Measurements from ENCODE around the gene CGRRF1.

The CGRRF1 gene

DNA sequence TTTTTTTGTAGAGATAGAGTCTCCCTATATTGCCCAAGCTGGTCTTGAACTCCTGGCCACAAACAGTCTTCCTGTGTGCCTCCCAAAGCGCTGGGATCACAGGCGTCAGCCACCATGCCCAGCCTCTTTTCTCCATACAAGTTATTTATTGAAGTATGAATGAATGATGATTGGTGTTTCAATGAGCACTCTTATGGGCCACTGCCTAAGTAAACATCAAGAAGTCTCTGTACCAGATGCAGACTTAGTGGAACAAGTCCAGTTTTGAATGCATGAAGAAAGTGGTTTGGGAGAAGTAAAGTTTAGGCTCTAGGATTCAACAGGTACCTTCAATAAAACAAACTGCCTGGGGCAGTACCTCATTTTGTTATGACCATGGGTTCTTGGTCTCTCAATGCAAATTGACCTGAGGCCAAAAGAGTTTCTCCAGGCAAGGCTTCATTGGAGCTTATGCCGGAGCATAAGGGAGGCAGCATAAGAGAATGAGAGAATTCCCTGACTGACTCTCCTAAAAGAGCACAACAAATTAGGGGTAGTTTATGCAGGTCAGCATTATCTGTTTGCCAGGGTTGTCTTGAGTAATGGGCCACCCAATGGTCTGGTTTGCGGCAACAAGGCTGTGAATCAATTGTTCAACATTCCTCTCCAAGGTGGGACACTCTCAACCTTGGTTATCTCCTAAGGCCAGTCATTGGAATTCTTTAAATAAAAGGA lies 19.8 kb upstream of the CGRRF1 start:
- no peak for DNase-seq

- no peak for DNase-seq
Measured at GRCh38 chr14:54490445-54491175, 19.1 kb upstream of the CGRRF1 start.

DNA sequence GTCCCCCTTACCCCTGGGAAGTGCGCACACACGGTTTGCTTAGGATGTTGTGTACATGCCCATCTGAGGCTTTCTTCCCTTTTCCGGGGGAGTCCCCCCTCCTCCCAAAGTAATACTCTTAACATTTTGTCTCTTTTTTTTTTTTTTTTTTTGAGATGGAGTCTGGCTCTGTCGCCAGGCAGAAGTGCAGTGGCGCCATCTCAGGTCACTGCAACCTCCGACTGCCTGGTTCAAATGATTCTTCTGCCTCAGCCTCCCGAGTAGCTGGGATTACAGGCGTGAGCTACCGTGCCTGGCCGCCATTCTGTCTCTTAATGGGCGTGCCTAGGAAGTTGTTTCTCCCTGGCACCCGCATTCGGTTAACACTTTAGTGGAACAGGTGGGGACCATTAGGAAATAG lies 16.4 kb upstream of the CGRRF1 start:
- DNase-seq, result no peak

- no peak for DNase-seq
Measured at GRCh38 chr14:54497224-54497623, 12.5 kb upstream of the CGRRF1 start.

GRCh38 chr14:54498095-54498531 lies 11.6 kb upstream of the CGRRF1 start:
- no peak for DNase-seq

GRCh38 chr14:54498579-54498978 lies 11.1 kb upstream of the CGRRF1 start:
- no peak for DNase-seq

DNA sequence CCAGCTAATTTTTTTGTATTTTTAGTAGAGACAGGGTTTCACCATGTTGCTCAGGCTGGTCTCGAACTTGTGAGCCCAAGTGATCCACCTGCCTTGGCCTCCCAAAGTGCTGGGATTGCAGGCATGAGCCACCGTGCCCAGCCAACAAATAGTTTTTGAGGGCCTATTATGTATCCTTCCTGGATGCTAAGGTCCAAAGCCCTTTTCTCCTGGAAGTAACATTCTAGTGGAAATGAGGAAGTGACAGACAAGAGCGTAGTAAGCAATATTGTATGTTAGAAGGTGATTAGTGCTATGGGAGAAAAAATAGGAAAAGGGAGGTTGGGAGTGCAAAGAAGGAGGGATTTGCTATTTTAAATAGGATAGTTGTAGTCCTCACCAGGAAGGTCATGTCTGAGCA lies 9.0 kb upstream of the CGRRF1 start:
- DNase-seq, result no peak

GRCh38 chr14:54501480-54501879 lies 8.2 kb upstream of the CGRRF1 start:
- DNase-seq, result no peak

DNA sequence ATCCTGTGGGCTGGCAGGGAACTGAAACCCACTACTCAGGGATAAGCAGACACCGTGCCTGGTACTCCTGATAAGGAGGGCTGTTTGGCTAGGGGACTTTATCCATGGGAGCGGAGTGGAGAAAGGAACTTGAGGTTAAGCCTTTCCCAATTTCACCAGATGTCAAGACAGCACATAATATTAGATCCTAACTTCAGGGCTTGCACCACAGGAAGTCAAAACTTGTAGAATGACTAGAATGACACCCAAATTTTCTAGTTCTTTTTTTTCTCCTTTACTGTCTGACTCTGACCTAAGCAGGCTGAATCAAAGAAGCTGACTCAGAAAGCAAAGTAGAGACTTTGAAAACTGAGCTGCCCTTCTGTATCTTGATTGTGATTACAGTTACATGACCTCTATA lies 7.1 kb upstream of the CGRRF1 start:
- no peak for DNase-seq

DNA sequence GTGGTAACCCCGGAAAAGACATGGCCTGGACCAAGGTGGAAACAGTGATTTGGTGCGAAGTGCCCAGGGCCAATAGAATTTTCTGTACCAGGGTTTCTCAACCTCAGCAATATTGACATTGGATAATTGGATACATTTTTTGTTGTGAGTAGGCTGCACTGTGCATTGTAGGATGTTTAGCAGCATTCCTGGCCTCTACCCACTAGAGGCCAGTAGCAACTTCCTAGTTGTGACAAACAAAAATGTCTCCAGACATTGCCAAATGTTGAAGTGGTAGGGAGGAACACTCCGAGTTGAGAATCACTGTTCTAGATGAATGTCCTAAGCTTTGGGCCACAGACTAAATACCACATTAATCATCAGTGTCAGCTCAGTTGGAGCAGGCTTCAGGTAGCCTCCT lies 6.2 kb upstream of the CGRRF1 start:
- no peak for DNase-seq

- no peak for DNase-seq
Measured at GRCh38 chr14:54512393-54512792, 2.7 kb downstream of the CGRRF1 start.

- no peak for DNase-seq
Measured at GRCh38 chr14:54515670-54516069, 6.0 kb downstream of the CGRRF1 start.

GRCh38 chr14:54516709-54517108 lies 7.0 kb downstream of the CGRRF1 start:
- no peak for DNase-seq

- no peak for DNase-seq
Measured at GRCh38 chr14:54524410-54524809, 14.7 kb downstream of the CGRRF1 start.

- no peak for DNase-seq
Measured at GRCh38 chr14:54528973-54529372, 19.3 kb downstream of the CGRRF1 start.

GRCh38 chr14:54529811-54530210 lies 20.1 kb downstream of the CGRRF1 start:
- no peak for DNase-seq

- DNase-seq, result no peak
Measured at GRCh38 chr14:54532111-54533012, 22.7 kb downstream of the CGRRF1 start.

DNA sequence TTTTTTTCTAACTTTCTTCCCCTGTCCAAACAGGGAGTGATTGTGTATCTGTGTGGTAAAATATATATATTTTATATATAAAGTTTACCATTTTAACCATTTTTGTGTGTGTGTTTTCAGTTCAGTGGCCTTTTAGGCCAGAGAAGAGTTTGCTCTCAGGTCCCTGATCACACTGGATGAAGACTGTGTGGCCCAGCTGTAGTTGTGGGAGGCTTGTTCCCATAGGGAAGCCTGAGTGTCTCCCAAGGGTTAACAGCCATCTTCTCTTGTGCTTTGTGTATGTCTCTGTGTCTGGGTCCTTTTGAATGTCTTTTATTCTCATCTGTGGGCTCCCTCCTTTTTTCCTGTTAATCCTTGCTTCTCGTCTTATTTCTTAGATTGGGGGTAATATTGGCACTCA lies 23.4 kb downstream of the CGRRF1 start:
- no peak for DNase-seq

GRCh38 chr14:54535126-54535525 lies 25.4 kb downstream of the CGRRF1 start:
- no peak for DNase-seq

GRCh38 chr14:54535646-54536045 lies 25.9 kb downstream of the CGRRF1 start:
- DNase-seq, result no peak

DNA sequence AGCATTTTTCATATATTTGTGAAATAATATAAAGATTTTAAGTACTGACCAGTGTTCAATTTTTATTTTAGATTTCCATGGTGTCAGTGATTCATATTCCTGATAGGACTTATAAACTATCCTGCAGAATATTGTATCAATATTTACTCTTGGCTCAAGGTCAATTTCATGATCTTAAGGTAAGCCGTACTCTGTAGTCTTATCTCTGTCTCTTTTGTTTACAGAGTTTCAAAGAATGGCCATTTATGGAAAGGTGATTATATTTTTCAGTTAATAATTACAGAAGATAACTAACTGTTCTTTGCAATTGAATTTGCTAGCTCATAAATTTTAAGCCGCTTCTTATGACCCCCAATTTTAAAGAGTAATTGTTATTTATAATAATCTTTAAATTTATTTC lies 27.9 kb downstream of the CGRRF1 start:
- DNase-seq, result no peak

- DNase-seq, result no peak
Measured at GRCh38 chr14:54538055-54538454, 28.3 kb downstream of the CGRRF1 start.

DNA sequence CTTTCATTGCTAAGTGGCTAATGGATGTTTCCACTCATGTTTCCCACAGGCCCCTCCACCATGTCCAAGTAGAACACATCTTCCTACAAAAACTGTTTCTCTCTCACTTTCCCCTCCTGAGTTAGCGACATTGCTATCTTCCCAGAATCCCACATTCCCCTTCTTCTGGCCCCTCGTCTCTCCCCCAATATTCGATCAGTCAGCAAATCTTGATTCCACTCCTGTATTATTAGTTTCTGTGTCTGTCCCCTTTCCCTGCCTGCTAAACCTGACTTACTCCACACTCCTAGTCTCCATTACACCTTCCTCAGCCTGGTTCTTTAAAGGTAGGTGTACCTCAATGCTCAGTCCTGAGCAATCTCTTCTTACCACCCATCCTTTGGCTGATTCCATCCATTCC lies 37.9 kb downstream of the CGRRF1 start:
- no peak for DNase-seq

- no peak for DNase-seq
Measured at GRCh38 chr14:54548491-54548890, 38.8 kb downstream of the CGRRF1 start.
